H9 (cell line): Measurements from ENCODE around the gene SOX12. TPM values are rescaled to one million over a fixed set of nuclear protein-coding genes. Genes with fewer than 3 reads are reported as not detected.
A peak's percentile ranks its signal among the peaks of the same experiment; 100 is the strongest.

Source experiments
- DNase-seq: peaks from one replicate; pipeline ENCODE4 v3.0.0-alpha.2; 2017
- H2AFZ ChIP-seq: one replicate; pipeline ENCODE4 v1.6.1; 2013; ENCODE audit warnings: mild to moderate bottlenecking, low read length, control low read depth, moderate library complexity
- H2AK5ac ChIP-seq: 2 replicates; pipeline ENCODE4 v1.6.1; 2013; ENCODE audit warnings: low read length, control low read depth, mixed read lengths; ENCODE audit not compliant: insufficient read length
- H2BK120ac ChIP-seq: one replicate; pipeline ENCODE4 v1.6.1; 2013; ENCODE audit warnings: low read depth, mild to moderate bottlenecking, low read length, control low read depth, inconsistent platforms; ENCODE audit not compliant: poor library complexity, severe bottlenecking
- H2BK12ac ChIP-seq: 2 replicates; pipeline ENCODE4 v1.6.1; 2013; ENCODE audit warnings: low read length, control low read depth, mixed read lengths, low read depth; ENCODE audit not compliant: insufficient read length
- H2BK15ac ChIP-seq: 2 replicates; pipeline ENCODE4 v1.6.1; 2013; ENCODE audit warnings: low read depth, low read length, control low read depth
- H2BK20ac ChIP-seq: one replicate; pipeline ENCODE4 v1.6.1; 2013; ENCODE audit warnings: low read depth, mild to moderate bottlenecking, low read length, control low read depth, inconsistent platforms; ENCODE audit not compliant: poor library complexity, severe bottlenecking
- H2BK5ac ChIP-seq: 2 replicates; pipeline ENCODE4 v1.6.1; 2013; ENCODE audit warnings: low read length, control low read depth, mixed read lengths; ENCODE audit not compliant: insufficient read length
- H3K14ac ChIP-seq: 2 replicates; pipeline ENCODE4 v1.6.1; 2013; ENCODE audit warnings: low read length, control low read depth; ENCODE audit not compliant: insufficient read depth
- H3K18ac ChIP-seq: 2 replicates; pipeline ENCODE4 v1.6.1; 2013; ENCODE audit warnings: low read depth, mild to moderate bottlenecking, mixed read lengths, low read length, control low read depth; ENCODE audit not compliant: insufficient read length
- H3K23ac ChIP-seq: 2 replicates; pipeline ENCODE4 v1.6.1; 2013; ENCODE audit warnings: low read length, control low read depth, mixed read lengths, low read depth; ENCODE audit not compliant: insufficient read length
- H3K23me2 ChIP-seq: 2 replicates; pipeline ENCODE4 v1.6.1; 2013; ENCODE audit warnings: low read depth, mild to moderate bottlenecking, mixed read lengths, low read length, control low read depth; ENCODE audit not compliant: insufficient read length, poor library complexity, severe bottlenecking
- H3K27ac ChIP-seq: 2 replicates; pipeline ENCODE4 v1.5.1; 2013; ENCODE audit warnings: low read length, control low read depth, mixed read lengths, low read depth; ENCODE audit not compliant: insufficient read length
- H3K27me3 ChIP-seq: 2 replicates; pipeline ENCODE4 v1.6.1; 2013; ENCODE audit warnings: low read length, control low read depth, inconsistent platforms; ENCODE audit not compliant: insufficient read depth
- H3K4ac ChIP-seq: 2 replicates; pipeline ENCODE4 v1.6.1; 2013; ENCODE audit warnings: low read depth, mild to moderate bottlenecking, control low read depth, inconsistent platforms, low read length, moderate library complexity
- H3K4me1 ChIP-seq: 2 replicates; pipeline ENCODE4 v1.6.1; 2013; ENCODE audit warnings: low read length, control low read depth, inconsistent platforms; ENCODE audit not compliant: insufficient read depth
- H3K4me2 ChIP-seq: 2 replicates; pipeline ENCODE4 v1.6.1; 2013; ENCODE audit warnings: low read length, control low read depth, mixed read lengths; ENCODE audit not compliant: insufficient read length, insufficient read depth
- H3K56ac ChIP-seq: 2 replicates; pipeline ENCODE4 v1.6.1; 2013; ENCODE audit warnings: low read depth, mild to moderate bottlenecking, mixed read lengths, low read length, control low read depth; ENCODE audit not compliant: insufficient read length
- H3K79me1 ChIP-seq: 2 replicates; pipeline ENCODE4 v1.6.1; 2013; ENCODE audit warnings: low read depth, mild to moderate bottlenecking, moderate library complexity, low read length, control low read depth, inconsistent platforms; ENCODE audit not compliant: insufficient read depth, poor library complexity, severe bottlenecking
- H3K79me2 ChIP-seq: 2 replicates; pipeline ENCODE4 v1.6.1; 2013; ENCODE audit warnings: low read length, control low read depth, inconsistent platforms; ENCODE audit not compliant: insufficient read depth
- H3K9ac ChIP-seq: 2 replicates; pipeline ENCODE4 v1.6.1; 2013; ENCODE audit warnings: low read length, control low read depth, mixed read lengths; ENCODE audit not compliant: insufficient read length; ENCODE audit errors: extremely low read depth
- H3K9me3 ChIP-seq: one replicate; pipeline ENCODE4 v1.6.1; 2013; ENCODE audit warnings: low read depth, low read length, inconsistent platforms; ENCODE audit not compliant: control insufficient read depth
- H3T11ph ChIP-seq: one replicate; pipeline ENCODE4 v1.6.1; 2013; ENCODE audit warnings: mild to moderate bottlenecking, low read length, control low read depth, inconsistent platforms
- H4K20me1 ChIP-seq: one replicate; pipeline ENCODE4 v1.6.1; 2013; ENCODE audit not compliant: control insufficient read depth, insufficient read length, insufficient read depth
- H4K5ac ChIP-seq: 2 replicates; pipeline ENCODE4 v1.6.1; 2013; ENCODE audit warnings: low read depth, mild to moderate bottlenecking, mixed read lengths, low read length, control low read depth; ENCODE audit not compliant: insufficient read length
- H4K8ac ChIP-seq: replicated peaks from 2 replicates; pipeline ENCODE4 v1.6.1; 2013; ENCODE audit warnings: low read length, control low read depth, mixed read lengths, low read depth; ENCODE audit not compliant: insufficient read length
- H4K91ac ChIP-seq: 2 replicates; pipeline ENCODE4 v1.6.1; 2013; ENCODE audit warnings: low read depth, mild to moderate bottlenecking, moderate library complexity, mixed read lengths, low read length, control low read depth; ENCODE audit not compliant: insufficient read length
- H3K27ac Mint-ChIP-seq, 3 experiments: 2 replicates in 2 of 3; 3 replicates in 1 of 3; pipeline ENCODE4 v1.8.0; 2020 to 2021; ENCODE audit warnings: mixed read lengths in 3 of 3, mild to moderate bottlenecking in 1 of 3, moderate library complexity in 1 of 3
- H3K27me3 Mint-ChIP-seq: 2 replicates; pipeline ENCODE4 v1.8.0; 2021; ENCODE audit warnings: low read depth, mild to moderate bottlenecking, moderate library complexity, mixed read lengths
- H3K36me3 Mint-ChIP-seq, 3 experiments: 2 replicates in 2 of 3; 3 replicates in 1 of 3; pipeline ENCODE4 v1.8.0; 2020 to 2021; ENCODE audit warnings: low read depth in 3 of 3, mixed read lengths in 3 of 3; ENCODE audit not compliant: insufficient read depth in 1 of 3
- H3K4me1 Mint-ChIP-seq, 2 experiments: 2 replicates each; pipeline ENCODE4 v1.8.0; 2020; ENCODE audit warnings: mixed read lengths in 2 of 2
- H3K4me3 Mint-ChIP-seq, 2 experiments: 2 replicates in 1 of 2; 3 replicates in 1 of 2; pipeline ENCODE4 v1.8.0; 2020 to 2021; ENCODE audit warnings: mild to moderate bottlenecking in 2 of 2, mixed read lengths in 2 of 2, moderate library complexity in 1 of 2
- H3K9me3 Mint-ChIP-seq, 2 experiments: 2 replicates in 1 of 2; 3 replicates in 1 of 2; pipeline ENCODE4 v1.8.0; 2020; ENCODE audit warnings: mild to moderate bottlenecking in 2 of 2, mixed read lengths in 2 of 2, moderate library complexity in 1 of 2
- CTCF ChIP-seq: fragments of 200-600 bp; sonication (generic); conservative IDR thresholded peaks from 3 replicates; pipeline ENCODE4 v1.8.0; 2021; ENCODE audit warnings: antibody characterized with exemption, mild to moderate bottlenecking
- WGBS: extraction: QIAGEN DNeasy Blood & Tissue Kit; methylation state at CpG from one replicate; pipeline ENCODE4 v1.1.7; 2013; ENCODE audit warnings: missing lambda C conversion rate, low lambda C conversion rate, mixed read lengths; ENCODE audit not compliant: insufficient read length; ENCODE audit errors: extremely low coverage; 5-methylcytosine and 5-hydroxymethylcytosine counted together
- total RNA-seq: library from RNA; stranded (reverse); gene quantifications from 2 replicates; pipeline ENCODE4 v1.2.1, GENCODE V29; 2021

Gene SOX12
- total RNA-seq, 1 experiment from 2014 or later, result 54.4 TPM

GRCh38 chr20:346640-347316, 21.4 kb downstream of the SOX12 start, which contains the start of gene NRSN2:
Gene NRSN2, plus strand, starts transcription at chr20:347111. Its CDS starts 2,533 bp downstream, at chr20:349644.
- Histone ChIP-seq H2AK5ac (no peak within 1 kb of the TSS), H3K4ac (no peak within 1 kb of the TSS), H4K8ac (no peak within 1 kb of the TSS), H2BK5ac (no peak within 1 kb of the TSS), H2AFZ (no peak within 1 kb of the TSS), H2BK20ac (no peak within 1 kb of the TSS), H3K79me2 (no peaks in the 10 kb centered on the region), H3K27me3 (no peaks in the 10 kb centered on the region), H3K4me1 (no peaks in the 10 kb centered on the region; the same call in 1 of the 2 replicates), H3K27ac (peak within 1 kb of the TSS; percentile 11), H3K9me3 (no peaks in the 10 kb centered on the region), H3K4me2 (peak within 1 kb of the TSS; percentile 98), H2BK15ac (no peak within 1 kb of the TSS), H3K18ac (peak within 1 kb of the TSS; percentile 64), H2BK120ac (no peak within 1 kb of the TSS), H3K23ac (no peak within 1 kb of the TSS), H4K91ac (no peak within 1 kb of the TSS), H2BK12ac (no peak within 1 kb of the TSS), H3K14ac (peak within 1 kb of the TSS; percentile 69), H4K5ac (no peak within 1 kb of the TSS), H3T11ph (no peak within 1 kb of the TSS), H3K79me1 (no peaks in the 10 kb centered on the region), H3K23me2 (peaks cover 18% of the 10 kb centered on the region), H4K20me1 (no peaks in the 10 kb centered on the region), H3K9ac (peak within 1 kb of the TSS; percentile 28), H3K56ac (no peak within 1 kb of the TSS)
- Mint-ChIP-seq H3K4me3 (peak within 1 kb of the TSS; percentile 86 to 89), H3K27me3 (peaks cover 21% of the 10 kb centered on the region), H3K4me1 (peaks cover 15 to 23% of the 10 kb centered on the region in 2 experiments), H3K36me3 (peaks cover 2 to 4% (median 4%) of the 10 kb centered on the region in 3 experiments; a peak in 6 of 7 replicates), H3K27ac (peak within 1 kb of the TSS; percentile 77 to 96 (median 91); a peak in 5 of 7 replicates), H3K9me3 (no peaks in the 10 kb centered on the region; a peak in 1 of 5 replicates)
- TF ChIP-seq CTCF, result no peak
- no CpG with 5 or more reads among the region's 50 CpGs for WGBS
- DNase-seq, result peak; percentile 66
